Memory B cell (primary cell): Measurements from ENCODE around the gene NACAD.
A peak's percentile ranks its signal among the peaks of the same experiment; 100 is the strongest.

Source experiments
- ATAC-seq: fragments of 150-1000 bp; cut with Tn5 transposase; 2 replicates; pipeline ENCODE4 v1.10.0; 2021; ENCODE audit warnings: low read depth, mild to moderate bottlenecking, moderate library complexity
- DNase-seq, 2 donors: peaks; one replicate each; pipeline ENCODE4 v3.0.0; 2022; ENCODE audit warnings: low spot score in 2 of 2
- H3K27ac Mint-ChIP-seq: one replicate; pipeline ENCODE4 v1.8.0; 2022; ENCODE audit warnings: mild to moderate bottlenecking, moderate library complexity, mixed read lengths
- H3K27me3 Mint-ChIP-seq: one replicate; pipeline ENCODE4 v1.8.0; 2022; ENCODE audit warnings: mixed read lengths
- H3K36me3 Mint-ChIP-seq: one replicate; pipeline ENCODE4 v1.8.0; 2022; ENCODE audit warnings: mild to moderate bottlenecking, mixed read lengths
- H3K4me1 Mint-ChIP-seq: one replicate; pipeline ENCODE4 v1.8.0; 2022; ENCODE audit warnings: mixed read lengths
- H3K4me3 Mint-ChIP-seq: one replicate; pipeline ENCODE4 v1.8.0; 2022; ENCODE audit warnings: mild to moderate bottlenecking, moderate library complexity, mixed read lengths
- H3K9me3 Mint-ChIP-seq: one replicate; pipeline ENCODE4 v1.8.0; 2022; ENCODE audit warnings: mixed read lengths

The NACAD gene

DNA sequence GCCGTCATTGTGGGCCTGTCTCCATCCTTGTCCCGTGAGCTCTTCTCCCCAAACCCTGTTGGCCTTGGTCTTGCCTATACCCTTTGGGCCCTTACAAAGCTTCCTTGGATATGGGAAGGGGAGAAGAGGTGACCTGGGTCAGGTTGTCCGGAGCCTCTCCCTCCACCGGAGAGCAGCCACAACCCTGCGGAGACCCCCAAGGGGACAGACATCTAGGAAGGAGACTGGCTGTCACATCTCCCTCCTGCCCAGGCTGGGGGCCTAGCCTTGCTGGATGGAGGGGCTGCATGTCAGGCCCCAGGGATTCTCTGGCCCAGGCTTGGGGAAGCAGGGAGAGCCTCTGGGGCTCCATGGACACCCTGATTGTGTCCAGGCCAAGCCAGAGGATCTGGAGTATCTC is 11.8 kb downstream of the NACAD start:
- Mint-ChIP-seq H3K9me3 (no peaks in the 10 kb centered on the region), H3K4me1 (peaks cover 19% of the 10 kb centered on the region), H3K27me3 (no peaks in the 10 kb centered on the region), H3K36me3 (peaks cover 28% of the 10 kb centered on the region), H3K27ac (no peak overlapping the region), H3K4me3 (no peak overlapping the region)
- no peak for ATAC-seq
- no peak for DNase-seq

DNA sequence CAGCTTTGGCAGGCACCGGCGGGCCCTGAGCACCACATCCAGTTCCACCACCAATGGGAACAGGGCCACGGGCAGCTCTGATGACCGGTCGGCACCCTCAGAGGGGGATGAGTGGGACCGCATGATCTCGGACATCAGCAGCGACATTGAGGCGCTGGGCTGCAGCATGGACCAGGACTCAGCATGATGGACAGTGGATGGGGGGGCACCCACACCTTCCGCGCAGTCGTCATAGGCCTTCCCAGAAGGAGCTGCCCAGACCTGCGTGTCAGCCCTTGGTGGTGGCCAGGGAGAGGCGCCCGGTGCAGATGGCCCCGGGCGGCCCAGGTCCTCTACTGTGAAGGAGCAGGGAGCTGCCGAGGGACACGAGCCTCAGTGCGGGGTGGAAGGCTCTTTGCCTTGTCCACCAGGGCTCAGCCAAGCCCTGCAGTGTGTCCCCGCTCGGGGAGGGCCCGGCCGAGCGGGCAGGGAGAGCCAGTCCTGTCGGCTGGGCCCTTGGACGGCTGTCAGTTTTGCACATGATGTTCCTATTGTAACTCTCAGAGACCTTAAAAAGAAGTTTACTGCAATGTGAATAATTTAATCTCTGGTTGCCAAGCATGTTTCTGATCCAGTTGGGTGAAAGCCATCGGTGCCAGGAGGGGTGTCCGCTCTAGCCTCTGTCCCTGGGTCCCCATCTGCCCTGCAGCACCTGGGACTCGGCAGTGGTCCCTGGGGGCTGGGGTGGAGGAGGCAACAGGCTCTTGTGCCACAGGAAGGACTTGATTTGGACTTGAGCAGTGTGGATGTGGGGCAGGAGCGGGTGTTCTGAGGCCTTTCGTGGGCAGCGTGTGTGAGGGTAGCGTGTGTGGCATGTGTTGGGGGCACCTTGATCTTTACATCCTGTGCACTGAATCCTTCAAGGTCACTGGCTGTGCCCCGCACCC is 12.6 kb downstream of the NACAD start:
- no peak for DNase-seq
- H3K9me3 Mint-ChIP-seq = no peaks in the 10 kb centered on the region
- H3K36me3 Mint-ChIP-seq = peaks cover 33% of the 10 kb centered on the region
- peaks cover 19% of the 10 kb centered on the region for H3K4me1 Mint-ChIP-seq
- no peak overlapping the region for H3K27ac Mint-ChIP-seq
- no peak for ATAC-seq
- H3K4me3 Mint-ChIP-seq = no peak overlapping the region
- no peaks in the 10 kb centered on the region for H3K27me3 Mint-ChIP-seq

DNA sequence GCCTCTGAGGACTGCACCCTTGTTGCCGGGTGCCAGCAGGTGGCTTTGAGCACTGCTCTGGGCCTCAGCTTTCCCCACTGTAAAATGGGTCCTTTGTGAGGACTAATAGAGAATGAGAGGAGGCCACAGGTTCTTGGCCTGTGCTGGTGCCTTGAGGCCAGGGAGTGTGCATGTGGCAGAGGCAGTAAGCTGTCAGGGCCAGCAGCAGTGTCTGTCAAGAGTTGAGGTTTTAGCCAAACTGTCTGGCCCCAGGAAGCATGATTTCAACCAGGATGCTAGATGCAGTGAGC is 13.5 kb downstream of the NACAD start:
- no peaks in the 10 kb centered on the region for H3K27me3 Mint-ChIP-seq
- no peak for ATAC-seq
- no peak for DNase-seq
- H3K4me1 Mint-ChIP-seq = peaks cover 19% of the 10 kb centered on the region
- no peak overlapping the region for H3K4me3 Mint-ChIP-seq
- no peak overlapping the region for H3K27ac Mint-ChIP-seq
- H3K36me3 Mint-ChIP-seq = peaks cover 33% of the 10 kb centered on the region
- no peaks in the 10 kb centered on the region for H3K9me3 Mint-ChIP-seq

DNA sequence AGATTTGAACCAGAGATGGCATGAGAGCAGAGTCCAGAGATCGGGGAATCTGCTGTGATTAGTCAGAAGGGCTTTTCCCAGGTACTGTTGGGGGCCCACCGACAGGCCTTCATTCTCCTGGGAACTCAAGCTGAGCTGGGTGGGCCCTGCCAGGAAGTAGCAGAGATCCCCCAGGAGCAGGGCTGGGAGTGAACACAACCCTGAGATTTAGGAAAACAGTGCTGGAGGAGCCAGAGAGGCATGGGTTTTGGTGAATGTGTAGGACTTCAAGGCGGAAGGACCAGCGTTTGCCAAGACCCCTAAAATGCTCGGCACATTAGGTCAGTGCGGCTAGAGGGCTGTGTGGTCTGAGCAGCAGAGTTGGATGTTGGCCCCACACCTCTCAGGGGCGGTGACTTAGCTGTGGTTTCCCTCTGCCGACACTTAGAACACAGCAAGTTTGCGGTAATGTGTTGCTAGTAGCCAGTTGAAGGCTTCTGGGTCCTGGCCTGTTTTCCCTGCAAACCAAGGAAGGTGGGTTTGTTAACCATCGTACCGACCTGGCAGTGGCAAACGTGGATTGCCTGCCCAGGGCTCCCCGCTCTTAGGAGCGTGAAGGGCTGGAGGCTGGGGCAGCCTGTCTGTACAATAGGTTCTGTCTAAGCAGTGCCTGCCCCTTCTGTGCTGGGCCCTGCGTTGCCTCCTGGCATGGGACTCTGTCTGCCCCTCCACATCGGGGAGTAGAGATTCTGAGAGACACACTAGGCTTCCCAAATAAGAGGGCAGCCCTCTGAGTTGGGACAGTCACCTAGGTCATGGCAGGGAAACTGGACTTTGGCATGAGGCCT is 14.0 kb downstream of the NACAD start:
- no peak overlapping the region for H3K27ac Mint-ChIP-seq

DNA sequence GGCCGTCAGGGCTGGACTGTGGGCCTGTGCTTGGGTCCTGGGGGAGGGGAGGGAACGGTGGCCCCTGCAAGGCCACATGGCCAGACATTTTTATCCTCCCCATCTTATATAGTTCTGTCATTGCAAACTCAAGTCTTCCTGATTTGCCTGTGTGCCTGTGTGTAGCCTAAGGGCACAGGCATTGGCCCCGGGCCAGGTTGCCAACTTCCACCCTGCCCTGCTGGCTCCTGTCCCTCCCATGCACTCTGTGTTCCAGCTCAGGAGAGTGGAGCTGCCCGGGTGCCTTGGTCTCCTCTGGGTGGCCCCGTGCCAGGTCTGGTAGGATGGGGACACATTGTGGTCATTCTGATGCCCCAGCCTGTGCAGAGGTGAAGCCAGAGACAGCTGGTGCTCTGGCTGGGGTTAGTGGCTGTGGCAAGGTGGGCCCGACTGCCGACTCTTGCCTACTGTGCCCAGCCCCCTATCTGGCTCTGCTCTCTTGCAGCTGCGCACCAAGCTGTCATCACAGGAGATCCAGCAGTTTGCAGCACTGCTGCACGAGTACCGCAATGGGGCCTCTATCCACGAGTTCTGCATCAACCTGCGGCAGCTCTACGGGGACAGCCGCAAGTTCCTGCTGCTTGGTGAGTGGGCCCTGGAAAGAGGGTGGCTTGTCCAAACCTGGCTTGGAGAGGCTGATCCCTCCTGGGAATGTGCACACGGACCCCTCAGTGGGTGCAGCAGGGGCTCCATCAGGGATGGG is 14.8 kb downstream of the NACAD start:
- DNase-seq (no peak), ATAC-seq (no peak)
- H3K4me3 Mint-ChIP-seq = no peak overlapping the region
- H3K9me3 Mint-ChIP-seq = no peaks in the 10 kb centered on the region
- H3K27ac Mint-ChIP-seq = no peak overlapping the region
- H3K27me3 Mint-ChIP-seq = no peaks in the 10 kb centered on the region
- peaks cover 12% of the 10 kb centered on the region for H3K4me1 Mint-ChIP-seq
- H3K36me3 Mint-ChIP-seq = peaks cover 37% of the 10 kb centered on the region

More for the DNA sequence above, 14.0 kb downstream of the NACAD start:
- no peak for DNase-seq
- H3K36me3 Mint-ChIP-seq = peaks cover 33% of the 10 kb centered on the region
- peaks cover 15% of the 10 kb centered on the region for H3K4me1 Mint-ChIP-seq
- H3K4me3 Mint-ChIP-seq = no peak overlapping the region
- ATAC-seq = no peak
- H3K27me3 Mint-ChIP-seq = no peaks in the 10 kb centered on the region
- H3K9me3 Mint-ChIP-seq = no peaks in the 10 kb centered on the region

DNA sequence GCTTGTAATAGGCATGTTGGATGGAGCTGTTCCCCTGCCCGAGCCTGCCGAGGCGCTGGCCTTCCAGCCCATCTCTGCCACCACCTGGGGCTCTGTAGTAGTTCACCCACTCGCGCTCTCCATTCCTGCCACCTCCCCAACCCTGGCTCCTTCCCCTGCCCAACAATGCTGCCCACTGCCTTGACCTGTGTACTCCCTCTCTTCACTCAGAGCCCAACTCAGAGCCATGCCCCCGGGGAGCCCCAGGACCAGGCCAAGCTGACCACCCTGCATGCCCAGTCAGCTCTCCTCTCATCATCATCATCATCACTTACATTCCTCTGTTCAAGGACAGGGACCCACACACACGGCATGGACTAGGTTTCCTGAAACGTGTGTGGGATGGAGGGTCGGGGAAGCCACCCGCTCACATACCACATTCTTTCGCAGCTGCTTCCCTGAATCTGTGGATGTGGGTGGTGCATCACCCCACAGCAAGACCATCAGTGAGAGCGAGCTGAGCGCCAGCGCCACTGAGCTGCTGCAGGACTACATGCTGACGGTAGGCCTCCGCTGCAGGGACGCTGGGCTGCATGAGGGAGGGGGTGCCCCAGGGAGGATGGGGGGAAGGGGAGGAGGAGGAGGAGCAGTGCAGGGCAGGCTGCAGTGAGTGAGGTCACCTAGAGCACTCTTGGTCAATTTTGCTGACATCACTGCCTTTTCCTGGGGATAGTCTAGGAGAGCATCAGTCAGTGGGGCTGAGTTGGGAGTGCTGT is 15.6 kb downstream of the NACAD start:
- no peaks in the 10 kb centered on the region for H3K9me3 Mint-ChIP-seq
- no peak overlapping the region for H3K27ac Mint-ChIP-seq
- H3K4me3 Mint-ChIP-seq = no peak overlapping the region
- H3K36me3 Mint-ChIP-seq = peaks cover 42% of the 10 kb centered on the region
- no peaks in the 10 kb centered on the region for H3K27me3 Mint-ChIP-seq
- DNase-seq (no peak), ATAC-seq (no peak)
- H3K4me1 Mint-ChIP-seq = peaks cover 9% of the 10 kb centered on the region

DNA sequence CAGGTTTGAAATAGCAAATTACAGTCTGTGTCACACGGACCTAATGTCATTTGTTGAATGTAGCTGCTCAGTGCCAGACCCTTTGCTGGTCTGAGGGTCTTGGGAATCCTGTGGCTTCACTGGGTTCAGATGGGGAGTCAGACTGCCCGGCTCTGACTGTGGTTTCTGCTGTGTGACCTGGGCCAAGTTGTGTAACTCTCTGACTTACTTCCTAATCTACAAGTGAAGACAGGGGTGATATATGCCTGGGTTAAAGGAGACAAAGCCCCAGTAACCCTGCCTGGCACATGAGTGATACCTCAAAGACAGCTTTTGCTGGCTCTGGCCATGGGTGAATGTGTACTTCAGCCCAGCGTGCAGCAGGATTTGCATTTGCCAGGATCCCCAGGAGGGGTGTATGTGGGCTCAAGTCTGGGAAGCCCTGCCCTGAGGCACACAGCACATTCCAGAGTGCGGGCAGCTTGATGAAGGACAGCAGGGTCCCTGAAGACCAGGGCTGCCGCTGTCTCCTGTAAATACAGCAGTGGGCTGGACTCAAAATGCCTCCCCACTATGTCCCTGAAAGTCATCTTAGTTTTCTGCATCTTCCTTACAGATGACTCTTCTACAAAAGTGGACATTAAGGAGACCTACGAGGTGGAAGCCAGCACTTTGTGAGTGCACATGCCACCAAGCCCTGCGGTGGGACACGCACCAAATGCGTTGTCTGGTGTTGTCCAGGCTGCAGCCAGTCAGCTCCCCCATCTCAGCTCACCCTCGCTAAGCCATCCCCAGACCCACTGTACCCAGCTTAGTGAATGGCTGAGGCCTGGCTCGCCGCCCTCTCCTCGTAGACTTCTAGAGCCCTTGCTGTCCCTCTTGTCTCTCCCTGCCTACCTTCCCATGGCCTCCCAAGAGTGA is 16.4 kb downstream of the NACAD start:
- Mint-ChIP-seq H3K27me3 (no peaks in the 10 kb centered on the region), H3K27ac (no peak overlapping the region), H3K4me3 (no peak overlapping the region), H3K36me3 (peaks cover 45% of the 10 kb centered on the region), H3K9me3 (no peaks in the 10 kb centered on the region), H3K4me1 (peaks cover 4% of the 10 kb centered on the region)
- ATAC-seq (no peak), DNase-seq (no peak)

DNA sequence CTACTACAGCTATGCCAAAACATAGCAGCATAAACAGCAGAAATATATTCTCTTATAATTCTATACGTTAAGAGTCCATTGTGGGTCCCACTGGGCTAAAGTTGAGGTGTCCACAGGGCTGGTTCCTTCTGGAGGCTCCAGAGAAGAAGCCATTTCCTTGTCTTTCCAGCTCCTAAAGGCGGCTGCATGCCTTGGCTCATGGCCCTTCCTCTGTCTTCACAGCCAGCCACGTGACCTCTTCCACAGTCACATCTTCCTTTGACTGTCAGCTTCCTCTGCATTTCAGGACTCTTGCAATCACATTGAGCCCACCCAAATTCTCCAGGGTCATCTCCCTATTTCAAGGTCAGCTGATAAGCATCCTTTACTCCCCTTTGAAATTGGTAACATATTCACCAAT is 17.2 kb downstream of the NACAD start:
- Mint-ChIP-seq H3K4me3 (no peak overlapping the region), H3K27me3 (no peaks in the 10 kb centered on the region), H3K27ac (no peak overlapping the region), H3K9me3 (no peaks in the 10 kb centered on the region), H3K4me1 (peaks cover 4% of the 10 kb centered on the region), H3K36me3 (peaks cover 46% of the 10 kb centered on the region)
- no peak for ATAC-seq
- no peak for DNase-seq

DNA sequence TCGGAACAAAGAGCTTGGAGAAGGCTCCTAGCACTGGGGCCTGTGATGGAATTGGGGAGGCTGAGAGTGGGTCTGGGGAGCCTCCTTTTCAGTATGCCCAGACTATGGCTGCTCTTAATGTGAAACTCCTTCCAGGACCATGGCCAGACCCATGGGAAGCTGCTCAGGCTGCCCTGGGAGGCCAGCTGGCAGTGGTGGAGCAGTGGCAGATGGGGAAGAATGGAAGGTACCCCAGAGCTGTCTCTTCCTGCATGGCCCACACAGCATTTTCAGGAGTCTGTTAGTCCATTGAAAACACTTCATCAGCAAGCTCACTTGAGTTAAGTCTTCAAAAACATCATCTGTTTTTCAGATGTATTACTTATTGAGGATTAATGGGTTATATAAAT is 18.5 kb downstream of the NACAD start:
- Mint-ChIP-seq H3K9me3 (no peaks in the 10 kb centered on the region), H3K27me3 (no peaks in the 10 kb centered on the region), H3K4me3 (no peak overlapping the region), H3K36me3 (peaks cover 45% of the 10 kb centered on the region), H3K27ac (no peak overlapping the region), H3K4me1 (peaks cover 9% of the 10 kb centered on the region)
- ATAC-seq (no peak), DNase-seq (no peak)

DNA sequence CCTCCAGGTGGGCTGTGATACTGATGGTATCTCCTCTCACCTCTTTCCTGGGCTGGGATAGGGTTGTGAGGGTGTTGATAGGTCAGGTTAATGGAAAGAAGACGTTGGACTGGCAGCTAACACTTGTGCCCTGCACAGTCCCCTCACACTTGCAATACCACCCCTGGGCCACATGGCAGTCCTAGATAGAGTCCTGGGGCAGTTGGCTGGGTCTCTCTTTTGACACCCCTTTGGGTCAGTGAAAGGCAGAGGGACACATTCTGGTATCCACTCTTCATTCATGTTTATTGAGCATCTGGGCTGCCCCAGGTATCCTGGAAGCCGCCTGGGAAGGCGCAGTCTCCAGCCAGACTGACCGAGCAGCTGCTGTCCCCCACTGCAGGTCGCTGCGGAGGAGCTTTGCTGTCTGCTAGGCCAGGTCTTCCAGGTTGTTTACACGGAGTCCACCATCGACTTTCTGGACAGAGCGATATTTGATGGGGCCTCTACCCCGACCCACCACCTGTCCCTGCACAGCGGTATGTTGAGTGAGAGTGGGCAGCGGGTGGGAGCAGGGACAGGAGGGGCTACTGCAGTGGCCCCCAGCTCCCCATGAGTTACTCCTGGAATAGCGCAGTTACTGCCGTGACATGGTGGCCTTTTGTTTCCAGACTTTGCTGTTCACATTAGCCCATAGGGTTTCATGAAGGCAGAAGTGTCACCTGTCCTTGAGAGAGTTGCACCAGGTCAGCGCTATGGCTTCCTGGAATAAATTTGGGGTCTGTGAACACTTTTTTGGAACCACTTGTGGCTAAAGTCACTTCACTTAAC is 19.1 kb downstream of the NACAD start:
- Mint-ChIP-seq H3K27ac (no peak overlapping the region), H3K4me3 (no peak overlapping the region), H3K4me1 (peaks cover 9% of the 10 kb centered on the region), H3K9me3 (no peaks in the 10 kb centered on the region), H3K36me3 (peaks cover 43% of the 10 kb centered on the region), H3K27me3 (no peaks in the 10 kb centered on the region)
- DNase-seq (no peak), ATAC-seq (no peak)

DNA sequence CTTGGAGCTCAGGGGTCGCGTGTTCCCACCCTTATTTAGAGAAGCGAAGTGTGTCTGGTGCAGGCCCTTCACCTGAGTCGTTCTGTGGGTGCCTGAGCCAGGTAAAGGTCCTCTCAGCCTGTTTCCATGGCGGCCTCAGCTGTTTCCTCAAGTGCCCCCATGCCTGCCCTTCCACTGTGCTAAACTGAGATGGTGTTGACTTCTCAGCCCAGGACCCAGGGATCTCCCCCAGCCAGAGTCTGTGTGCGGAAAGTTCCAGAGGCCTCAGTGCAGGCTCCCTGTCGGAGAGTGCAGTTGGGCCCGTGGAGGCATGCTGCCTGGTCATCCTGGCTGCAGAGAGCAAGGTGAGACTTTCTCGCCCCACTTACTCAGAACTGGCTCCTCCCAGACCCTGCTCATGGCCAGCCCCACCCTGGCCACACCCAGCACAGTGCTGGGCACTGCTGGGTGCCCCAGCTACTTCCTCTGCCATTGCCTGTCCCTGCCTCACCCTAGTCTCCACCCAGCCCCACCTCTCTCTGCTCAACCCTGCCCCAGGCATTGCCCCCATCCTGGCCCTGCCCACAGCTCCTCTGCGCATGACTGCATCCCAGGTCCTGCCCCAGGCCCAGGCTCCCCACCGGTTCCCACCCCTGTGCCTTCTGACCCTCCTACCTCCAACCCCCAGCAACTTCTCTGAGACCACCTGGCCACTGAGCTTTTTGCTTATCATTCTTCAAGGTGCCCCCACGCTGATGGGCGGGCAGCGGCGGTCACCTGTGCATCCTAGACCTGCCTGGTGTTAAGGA is 20.3 kb downstream of the NACAD start:
- no peaks in the 10 kb centered on the region for H3K27me3 Mint-ChIP-seq

DNA sequence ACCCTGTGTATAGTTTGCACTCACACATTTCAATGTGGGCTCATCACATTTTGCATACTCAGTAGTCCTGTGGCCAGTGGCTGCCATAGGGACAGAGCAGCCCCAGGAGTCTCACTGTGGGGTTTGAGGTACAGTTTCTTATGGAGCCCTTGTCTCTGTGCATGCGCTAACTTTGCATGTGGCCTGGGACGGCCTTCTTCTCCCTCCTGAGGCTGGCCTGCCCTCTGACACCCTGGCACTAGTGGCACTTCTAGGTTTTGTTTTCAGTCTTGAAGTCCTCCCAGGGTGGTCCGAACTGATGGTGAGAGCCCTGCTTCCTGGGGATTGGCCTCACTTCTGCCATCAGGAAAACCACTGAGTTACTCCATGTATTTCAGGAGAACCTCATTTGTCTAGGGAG is 21.2 kb downstream of the NACAD start:
- Mint-ChIP-seq H3K4me3 (no peak overlapping the region), H3K9me3 (no peaks in the 10 kb centered on the region), H3K36me3 (peaks cover 37% of the 10 kb centered on the region), H3K4me1 (peaks cover 13% of the 10 kb centered on the region), H3K27ac (no peak overlapping the region), H3K27me3 (no peaks in the 10 kb centered on the region)
- no peak for DNase-seq
- ATAC-seq = no peak

More for the DNA sequence above, 20.3 kb downstream of the NACAD start:
- ATAC-seq = no peak
- H3K9me3 Mint-ChIP-seq = no peaks in the 10 kb centered on the region
- no peak for DNase-seq
- H3K4me3 Mint-ChIP-seq = peak overlapping the region; percentile 4
- H3K4me1 Mint-ChIP-seq = peaks cover 13% of the 10 kb centered on the region
- H3K36me3 Mint-ChIP-seq = peaks cover 42% of the 10 kb centered on the region
- H3K27ac Mint-ChIP-seq = peak overlapping the region; percentile 78
